NCI-H2227 (cell line): ENCODE measurements around the gene CIC.

Source experiments
- DNase-seq: peaks from one replicate; lab custom pipeline; 2025; ENCODE audit not compliant: unreplicated experiment; lab: John Stamatoyannopoulos, UW

Gene CIC

DNA sequence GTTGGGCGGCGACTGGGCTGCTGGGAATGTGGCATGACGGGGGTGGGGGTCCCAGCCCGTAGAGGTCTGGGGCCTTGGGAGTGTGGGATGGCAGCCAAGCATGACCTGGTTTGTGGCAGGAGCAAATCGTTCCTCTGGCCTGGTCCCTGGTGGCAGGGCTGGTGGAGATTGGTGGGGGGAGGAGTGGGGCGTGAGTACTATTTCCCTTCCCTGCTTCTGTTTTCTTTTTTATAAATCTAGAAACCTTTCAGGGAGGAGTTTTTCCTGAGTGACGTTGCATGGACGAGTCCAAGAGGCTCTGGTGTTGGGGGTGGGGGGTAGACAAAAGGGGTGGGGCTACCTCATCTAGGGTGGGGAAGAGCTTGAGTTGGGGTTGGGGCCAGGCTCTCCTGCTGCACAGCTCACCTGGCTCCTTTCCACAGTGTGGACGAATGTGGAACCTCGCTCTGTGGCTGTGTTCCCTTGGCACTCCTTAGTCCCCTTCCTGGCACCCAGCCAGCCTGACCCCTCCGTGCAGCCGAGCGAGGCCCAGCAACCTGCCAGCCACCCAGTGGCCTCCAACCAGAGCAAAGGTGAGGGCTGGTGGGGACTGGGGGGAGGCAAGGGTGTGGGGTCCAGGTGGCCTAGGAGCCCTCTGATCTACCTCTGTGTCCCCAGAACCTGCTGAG, 17.4 kb downstream of the CIC start:
- peak; percentile 77 for DNase-seq

DNA sequence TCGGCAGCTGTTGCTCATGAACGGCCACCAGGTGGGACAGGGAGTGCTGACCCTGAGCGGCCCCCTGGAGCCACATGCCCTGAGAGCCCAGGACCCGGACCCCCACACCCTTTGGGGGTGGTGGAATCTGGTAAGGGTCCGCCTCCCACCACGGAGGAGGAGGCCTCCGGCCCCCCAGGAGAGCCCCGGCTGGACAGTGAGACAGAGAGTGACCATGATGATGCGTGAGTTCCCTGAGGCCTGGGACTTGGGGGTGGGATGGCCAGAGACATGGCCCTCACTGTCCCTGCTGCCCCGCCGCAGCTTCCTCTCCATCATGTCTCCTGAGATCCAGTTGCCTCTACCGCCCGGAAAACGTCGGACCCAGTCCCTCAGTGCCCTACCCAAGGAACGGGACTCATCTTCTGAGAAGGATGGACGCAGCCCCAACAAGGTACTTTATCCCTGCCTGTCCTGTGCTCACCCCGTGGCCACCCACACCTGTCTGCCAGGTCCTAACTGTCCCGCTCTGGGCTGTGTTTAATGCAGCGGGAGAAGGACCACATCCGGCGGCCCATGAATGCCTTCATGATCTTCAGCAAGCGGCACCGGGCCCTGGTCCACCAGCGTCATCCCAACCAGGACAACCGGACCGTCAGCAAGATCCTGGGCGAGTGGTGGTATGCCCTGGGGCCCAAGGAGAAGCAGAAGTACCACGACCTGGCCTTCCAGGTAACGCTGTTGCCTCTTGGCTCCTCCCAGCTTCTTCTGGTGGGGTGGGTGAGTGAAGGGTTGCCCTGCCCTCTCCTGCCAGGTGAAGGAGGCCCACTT, 18.2 kb downstream of the CIC start:
- DNase-seq, result no peak

DNA sequence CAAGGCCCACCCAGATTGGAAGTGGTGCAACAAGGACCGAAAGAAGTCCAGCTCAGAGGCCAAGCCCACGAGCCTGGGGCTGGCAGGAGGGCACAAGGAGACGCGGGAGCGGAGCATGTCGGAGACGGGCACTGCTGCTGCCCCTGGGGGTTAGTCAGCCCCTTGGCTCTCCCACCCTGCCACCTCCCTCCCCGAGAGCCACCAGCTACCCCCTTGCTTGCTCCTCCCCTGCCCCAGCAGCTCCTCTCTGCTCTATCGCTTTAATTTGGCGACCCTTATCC, 18.7 kb downstream of the CIC start:
- DNase-seq, result no peak

DNA sequence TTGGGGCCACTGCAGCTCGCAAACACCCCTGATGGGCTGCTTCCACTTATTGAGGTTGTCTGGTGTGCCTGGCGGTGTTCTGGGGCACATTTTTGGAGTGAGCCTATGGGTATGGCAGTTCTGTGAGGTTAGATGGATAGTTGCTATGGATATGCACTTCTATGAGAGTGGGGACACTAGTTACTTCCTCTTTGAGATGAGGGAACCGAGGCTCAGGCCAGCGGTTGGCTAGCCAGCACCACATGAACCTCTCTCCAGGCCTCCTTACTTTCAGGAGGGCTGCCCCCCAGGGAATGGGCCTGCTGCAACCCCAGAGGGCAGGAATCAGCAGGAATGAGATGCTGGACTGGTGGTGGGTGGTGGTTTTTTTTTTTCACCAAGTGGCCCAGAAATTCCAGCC, 19.3 kb downstream of the CIC start:
- DNase-seq, result no peak

DNA sequence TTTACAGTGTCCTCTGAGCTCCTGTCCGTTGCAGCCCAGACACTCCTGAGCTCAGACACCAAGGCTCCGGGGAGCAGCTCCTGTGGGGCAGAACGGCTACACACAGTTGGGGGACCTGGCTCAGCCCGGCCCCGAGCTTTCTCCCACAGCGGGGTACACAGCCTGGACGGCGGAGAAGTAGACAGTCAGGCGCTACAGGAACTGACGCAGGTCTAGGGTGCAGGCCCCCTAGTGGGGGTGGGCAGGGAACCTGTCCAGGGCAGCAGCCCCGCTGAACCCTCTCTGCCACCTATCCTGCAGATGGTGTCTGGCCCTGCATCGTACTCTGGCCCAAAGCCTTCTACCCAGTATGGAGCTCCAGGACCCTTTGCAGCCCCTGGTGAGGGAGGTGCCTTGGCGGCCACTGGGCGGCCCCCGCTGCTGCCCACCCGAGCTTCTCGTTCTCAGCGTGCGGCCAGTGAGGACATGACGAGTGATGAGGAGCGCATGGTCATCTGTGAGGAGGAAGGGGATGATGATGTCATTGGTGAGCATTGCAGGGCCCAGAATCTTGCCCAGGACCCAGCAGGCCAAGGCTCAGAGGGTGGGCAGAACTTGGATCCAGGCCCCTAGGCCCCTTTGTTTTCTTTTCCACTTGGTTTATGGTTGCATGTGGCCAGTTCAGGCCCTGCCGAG, 20.0 kb downstream of the CIC start:
- no peak for DNase-seq

DNA sequence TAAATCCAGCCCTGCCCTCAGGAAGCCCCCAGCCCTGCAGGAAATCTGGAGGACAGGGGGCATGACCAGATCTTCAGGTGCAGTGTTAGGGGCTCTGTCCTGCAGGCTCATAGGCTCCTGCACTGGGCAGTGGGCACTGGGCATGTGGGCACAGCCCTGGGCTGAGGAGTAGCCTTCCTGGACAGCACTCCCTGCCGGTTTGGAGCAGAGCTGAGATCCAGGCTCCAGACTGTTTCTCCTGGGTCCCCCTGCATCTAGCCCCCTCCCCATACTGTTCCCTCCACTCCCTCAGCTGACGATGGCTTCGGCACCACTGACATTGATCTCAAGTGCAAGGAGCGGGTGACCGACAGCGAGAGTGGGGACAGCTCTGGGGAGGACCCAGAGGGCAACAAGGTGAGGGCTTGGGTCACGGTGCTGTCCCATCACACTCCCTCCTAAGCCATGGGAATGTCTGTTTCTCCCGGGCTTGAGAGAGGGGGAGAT, 20.5 kb downstream of the CIC start:
- no peak for DNase-seq

DNA sequence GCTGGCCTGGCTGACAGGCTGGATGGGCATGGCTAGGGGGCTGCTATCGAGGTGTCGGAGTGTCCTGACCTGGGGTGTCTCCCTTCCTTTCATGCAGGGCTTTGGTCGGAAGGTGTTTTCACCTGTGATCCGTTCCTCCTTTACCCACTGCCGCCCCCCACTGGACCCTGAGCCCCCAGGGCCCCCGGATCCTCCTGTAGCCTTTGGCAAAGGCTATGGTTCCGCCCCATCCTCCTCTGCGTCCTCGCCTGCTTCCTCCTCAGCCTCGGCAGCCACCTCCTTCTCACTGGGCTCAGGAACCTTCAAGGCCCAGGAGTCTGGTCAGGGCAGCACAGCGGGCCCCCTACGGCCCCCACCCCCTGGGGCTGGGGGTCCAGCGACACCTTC, 21.1 kb downstream of the CIC start:
- DNase-seq, result no peak

DNA sequence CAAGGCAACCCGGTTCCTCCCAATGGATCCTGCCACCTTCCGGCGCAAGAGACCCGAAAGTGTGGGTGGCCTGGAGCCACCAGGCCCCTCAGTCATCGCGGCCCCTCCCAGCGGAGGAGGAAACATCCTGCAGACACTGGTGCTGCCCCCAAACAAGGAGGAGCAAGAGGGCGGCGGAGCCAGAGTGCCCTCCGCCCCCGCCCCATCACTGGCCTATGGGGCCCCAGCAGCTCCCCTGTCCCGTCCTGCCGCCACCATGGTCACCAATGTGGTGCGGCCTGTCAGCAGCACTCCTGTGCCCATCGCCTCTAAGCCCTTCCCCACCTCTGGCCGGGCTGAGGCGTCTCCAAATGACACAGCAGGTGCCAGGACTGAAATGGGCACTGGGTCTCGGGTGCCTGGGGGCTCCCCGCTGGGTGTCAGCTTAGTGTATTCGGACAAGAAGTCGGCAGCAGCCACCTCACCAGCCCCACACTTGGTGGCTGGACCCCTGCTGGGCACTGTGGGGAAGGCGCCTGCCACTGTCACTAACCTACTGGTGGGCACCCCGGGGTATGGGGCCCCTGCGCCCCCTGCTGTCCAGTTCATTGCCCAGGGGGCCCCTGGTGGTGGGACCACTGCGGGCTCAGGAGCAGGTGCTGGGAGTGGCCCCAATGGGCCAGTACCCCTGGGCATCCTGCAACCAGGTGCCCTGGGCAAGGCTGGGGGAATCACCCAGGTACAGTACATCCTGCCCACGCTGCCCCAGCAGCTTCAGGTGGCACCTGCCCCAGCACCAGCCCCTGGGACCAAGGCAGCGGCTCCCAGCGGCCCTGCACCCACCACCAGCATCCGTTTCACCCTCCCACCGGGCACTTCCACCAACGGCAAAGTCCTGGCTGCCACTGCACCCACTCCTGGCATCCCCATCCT, 21.7 kb downstream of the CIC start:
- DNase-seq, result peak; percentile 61

DNA sequence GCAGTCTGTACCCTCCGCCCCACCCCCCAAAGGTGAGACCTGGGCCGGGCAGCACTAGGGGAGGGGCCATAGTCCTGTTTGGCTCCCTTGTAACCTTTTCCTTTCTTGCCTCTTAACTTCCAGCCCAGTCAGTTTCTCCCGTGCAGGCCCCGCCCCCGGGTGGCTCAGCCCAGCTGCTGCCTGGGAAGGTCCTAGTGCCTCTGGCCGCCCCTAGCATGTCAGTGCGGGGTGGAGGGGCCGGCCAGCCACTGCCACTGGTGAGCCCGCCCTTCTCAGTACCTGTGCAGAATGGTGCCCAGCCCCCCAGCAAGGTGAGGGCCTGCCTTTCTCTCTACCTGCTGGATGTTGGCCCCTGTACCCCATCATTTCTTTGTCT, 22.4 kb downstream of the CIC start:
- peak; percentile 77 for DNase-seq

DNA sequence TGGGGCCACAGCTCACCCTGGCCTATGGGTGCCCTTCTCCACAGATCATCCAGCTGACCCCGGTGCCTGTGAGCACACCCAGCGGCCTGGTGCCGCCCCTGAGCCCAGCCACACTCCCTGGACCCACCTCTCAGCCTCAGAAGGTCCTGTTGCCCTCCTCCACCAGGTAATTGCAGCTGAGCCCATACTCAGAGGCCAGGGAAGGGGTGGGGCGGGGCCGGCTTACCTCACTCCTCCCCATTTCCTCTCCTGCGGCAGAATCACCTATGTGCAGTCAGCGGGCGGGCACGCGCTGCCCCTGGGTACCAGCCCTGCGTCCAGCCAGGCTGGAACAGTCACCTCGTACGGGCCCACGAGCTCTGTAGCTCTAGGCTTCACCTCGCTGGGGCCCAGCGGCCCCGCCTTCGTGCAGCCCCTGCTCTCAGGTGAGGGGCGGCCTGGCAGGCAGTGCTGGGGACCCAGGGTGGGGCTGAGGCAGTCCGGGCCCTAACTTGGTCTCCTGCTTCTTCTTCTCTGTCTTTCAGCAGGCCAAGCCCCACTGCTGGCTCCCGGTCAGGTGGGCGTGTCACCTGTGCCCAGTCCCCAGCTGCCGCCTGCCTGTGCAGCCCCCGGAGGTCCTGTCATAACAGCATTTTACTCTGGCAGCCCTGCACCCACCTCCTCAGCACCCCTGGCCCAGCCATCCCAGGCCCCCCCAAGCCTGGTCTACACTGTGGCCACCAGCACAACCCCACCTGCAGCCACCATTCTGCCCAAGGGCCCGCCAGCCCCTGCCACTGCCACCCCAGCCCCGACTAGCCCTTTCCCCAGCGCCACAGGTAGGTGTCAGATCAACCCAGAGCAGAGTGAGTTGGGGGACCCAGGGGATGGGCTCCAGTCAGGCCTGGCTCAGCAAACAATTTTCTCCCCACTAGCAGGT, 23.2 kb downstream of the CIC start:
- DNase-seq, result no peak

DNA sequence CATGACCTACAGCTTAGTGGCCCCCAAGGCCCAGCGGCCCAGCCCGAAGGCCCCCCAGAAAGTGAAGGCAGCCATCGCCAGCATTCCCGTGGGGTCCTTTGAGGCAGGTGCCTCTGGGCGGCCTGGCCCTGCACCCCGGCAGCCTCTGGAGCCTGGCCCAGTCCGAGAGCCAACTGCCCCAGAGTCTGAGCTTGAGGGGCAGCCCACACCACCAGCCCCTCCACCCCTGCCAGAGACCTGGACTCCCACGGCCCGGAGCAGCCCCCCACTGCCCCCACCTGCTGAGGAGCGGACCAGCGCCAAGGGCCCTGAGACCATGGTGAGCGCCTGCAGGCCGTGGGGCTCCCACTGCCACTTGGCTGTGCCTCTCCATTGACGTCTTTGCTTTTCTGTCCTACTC, 23.9 kb downstream of the CIC start:
- no peak for DNase-seq

DNA sequence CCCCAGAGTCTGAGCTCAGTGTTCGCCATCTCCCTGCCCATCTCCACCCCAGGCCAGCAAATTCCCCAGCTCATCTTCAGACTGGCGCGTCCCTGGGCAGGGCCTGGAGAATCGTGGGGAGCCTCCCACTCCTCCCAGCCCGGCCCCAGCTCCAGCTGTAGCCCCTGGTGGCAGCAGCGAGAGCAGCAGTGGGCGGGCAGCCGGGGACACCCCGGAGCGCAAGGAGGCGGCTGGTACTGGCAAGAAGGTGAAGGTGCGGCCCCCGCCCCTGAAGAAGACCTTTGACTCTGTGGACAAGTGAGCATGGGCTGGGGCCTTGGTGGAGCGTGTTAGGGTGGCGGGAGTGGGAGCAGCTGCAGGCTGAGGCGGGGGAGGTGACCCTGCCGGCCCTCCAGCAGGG, 24.5 kb downstream of the CIC start:
- peak; percentile 75 for DNase-seq

DNA sequence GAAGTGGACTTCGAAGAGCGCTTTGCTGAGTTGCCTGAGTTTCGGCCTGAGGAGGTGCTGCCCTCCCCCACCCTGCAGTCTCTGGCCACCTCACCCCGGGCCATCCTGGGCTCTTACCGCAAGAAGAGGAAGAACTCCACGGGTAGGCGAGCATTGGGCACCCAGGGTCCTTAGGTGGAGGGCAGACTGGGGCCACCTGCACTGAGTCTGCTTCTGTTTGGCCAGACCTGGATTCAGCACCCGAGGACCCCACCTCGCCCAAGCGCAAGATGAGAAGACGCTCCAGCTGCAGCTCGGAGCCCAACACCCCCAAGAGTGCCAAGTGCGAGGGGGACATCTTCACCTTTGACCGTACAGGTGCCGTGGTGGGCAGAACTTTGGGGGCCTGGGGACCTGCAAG, 24.9 kb downstream of the CIC start:
- DNase-seq, result no peak

DNA sequence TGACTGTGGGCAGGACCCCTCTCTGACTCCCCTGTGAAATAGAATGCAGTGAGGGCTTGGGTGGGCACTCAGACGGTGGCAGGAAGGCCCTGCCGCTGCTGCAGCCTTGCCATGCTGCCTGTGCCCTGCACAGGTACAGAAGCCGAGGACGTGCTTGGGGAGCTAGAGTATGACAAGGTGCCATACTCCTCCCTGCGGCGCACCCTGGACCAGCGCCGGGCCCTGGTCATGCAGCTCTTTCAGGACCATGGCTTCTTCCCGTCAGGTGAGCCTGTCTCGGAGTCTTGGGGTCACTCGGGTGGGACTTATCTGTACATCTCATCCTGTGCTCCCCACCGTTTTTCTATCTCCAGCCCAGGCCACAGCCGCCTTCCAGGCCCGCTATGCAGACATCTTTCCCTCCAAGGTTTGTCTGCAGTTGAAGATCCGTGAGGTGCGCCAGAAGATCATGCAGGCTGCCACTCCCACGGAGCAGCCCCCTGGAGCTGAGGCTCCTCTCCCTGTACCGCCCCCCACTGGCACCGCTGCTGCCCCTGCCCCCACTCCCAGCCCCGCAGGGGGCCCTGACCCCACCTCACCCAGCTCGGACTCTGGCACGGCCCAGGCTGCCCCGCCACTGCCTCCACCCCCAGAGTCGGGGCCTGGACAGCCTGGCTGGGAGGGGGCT, 25.6 kb downstream of the CIC start:
- DNase-seq, result no peak

DNA sequence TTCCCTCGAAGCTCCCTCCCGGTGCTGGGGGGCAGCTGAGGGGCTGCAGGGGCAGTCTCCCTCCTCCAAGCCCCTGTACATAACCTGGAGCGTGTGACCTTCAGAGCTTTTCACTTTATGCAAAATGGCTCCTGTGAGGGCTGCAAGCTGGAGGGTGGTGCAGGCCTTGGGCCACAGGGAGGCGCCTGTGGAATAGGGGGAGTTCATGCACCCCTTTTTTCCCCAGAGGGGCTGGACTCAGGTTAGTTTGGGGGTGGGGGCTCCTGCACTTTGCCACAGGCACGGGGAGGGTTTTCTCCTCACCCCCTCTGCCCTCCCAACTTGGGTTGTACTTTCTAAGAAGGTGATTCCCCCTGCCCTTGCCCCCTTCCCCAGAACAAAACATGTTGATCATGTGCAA, 26.3 kb downstream of the CIC start:
- DNase-seq, result no peak

DNA sequence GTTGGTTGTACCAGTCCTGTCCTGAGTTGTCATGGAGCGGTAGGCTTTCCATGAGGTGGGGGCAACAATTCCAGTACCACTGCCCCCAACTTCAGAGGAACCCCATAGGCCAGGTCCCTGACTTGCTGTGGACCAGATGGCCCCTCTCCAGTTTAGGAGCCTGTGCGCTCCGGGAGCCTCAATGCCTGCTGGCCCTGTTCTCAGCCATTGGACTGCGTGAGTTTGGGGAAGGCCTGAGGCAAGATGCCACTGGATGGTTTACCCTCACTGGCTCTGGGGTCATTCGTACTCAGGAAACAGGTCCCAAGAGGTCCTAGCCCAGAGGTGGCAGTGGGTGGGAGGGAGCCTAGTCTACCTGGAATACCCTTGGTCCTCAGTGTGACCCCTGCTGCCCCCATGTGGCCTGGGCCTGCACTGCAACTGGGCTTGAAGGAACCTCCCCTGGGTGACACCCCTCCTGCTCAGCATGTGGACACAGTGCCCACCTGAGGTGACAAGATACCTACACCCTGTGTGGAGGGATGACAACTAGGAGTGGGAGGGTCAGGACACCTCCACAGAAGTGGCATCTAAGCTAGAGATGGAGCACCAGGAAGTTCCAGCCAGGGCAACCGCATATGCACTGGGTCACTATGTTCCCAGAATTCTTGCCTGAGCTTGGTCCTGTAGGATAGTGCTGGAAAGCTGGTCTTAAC, 26.9 kb downstream of the CIC start:
- DNase-seq, result peak; percentile 95

DNA sequence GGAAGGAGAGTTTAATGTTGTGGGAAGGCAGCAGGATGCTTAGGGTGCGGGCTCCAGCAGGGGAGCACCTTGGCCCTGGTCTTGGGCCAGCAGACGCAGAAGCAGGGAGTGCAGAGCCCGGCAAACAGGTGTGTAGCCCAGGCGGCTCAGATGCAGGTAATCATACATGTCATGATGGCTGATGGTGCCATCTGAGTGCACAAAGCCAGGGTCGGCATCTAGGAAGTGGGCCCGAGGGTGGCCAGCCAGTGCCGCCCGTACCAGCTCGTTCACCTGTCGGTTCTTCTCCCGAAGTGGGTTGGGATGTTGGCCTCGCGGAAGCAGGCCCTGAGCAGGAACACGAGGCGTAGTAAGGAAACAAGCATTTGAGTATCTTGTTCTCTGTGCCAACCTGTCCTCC, 28.0 kb downstream of the CIC start:
- DNase-seq, result no peak

DNA sequence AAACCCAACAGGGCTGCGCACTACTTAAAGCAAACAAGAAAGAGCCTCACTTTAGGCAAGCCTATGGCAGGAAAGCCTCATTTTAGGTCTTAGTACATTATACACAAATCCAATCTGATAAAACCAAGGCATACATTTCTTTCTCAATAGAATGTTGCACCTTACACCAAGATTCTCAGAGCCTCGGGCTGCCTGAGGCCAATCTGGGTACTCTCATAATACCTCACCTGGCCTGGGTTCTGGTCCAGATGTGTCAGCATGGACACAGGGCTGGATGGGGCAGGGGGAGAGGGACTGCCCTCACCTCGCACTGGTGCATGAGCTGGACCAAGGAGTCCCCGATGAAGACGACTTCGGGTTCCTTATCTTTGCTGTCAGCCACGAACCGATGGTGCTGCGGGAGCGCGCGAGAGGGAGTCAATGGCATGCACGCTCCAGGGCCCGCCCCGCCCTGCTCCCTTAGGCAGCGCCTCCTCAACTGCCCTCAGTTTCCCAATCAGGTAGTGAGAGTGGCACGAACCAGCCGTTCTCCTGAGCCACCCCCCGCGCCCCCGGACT, 32.7 kb downstream of the CIC start, which contains the start of gene PRR19:
Gene PRR19 (plus strand): TSS at position 487 of the 558 bp plus-strand sequence. CDS start 7,453 bp downstream, outside the sequence.
- peak; percentile 82 for DNase-seq

DNA sequence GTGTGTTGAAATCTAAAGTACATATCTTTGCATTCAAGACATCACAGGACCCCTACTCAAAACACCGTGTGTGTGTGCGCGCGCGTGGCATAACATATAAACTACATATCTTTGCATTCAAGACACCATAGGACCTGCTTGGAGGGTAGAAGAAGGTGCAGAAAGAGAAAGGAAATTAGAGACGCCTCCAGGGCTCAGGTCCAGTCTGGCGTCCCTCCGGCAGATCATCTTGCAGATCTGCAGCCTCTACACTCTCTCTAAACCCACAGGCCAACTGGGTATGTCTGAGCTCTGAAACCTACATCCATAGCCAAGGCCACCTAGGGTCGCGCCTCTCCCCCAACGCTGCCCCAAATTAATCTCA, 34.0 kb downstream of the CIC start:
- DNase-seq, result no peak
